K562 (cell line): ENCODE data around the gene HPCA. TPM values are rescaled to one million over a fixed set of nuclear protein-coding genes. Genes with fewer than 3 reads are reported as not detected.

Source experiments
- EGR1 ChIP-seq: fragments of 450-650 bp; conservative IDR thresholded peaks from 2 replicates; pipeline ENCODE4 v1.6.1; 2017; ENCODE audit warnings: mild to moderate bottlenecking
- ESRRB ChIP-seq: fragments of 250-450 bp; sonication (Bioruptor Pico); IDR thresholded peaks from 2 replicates; pipeline ENCODE4 v1.5.0; 2020; ENCODE audit warnings: mild to moderate bottlenecking, moderate library complexity, borderline replicate concordance
- GATA2 ChIP-seq: sonication (generic); formaldehyde crosslinking; IDR thresholded peaks from 2 replicates; pipeline ENCODE4 v1.4.0; 2020; ENCODE audit warnings: mild to moderate bottlenecking, missing genetic modification reagents
- GATAD2B ChIP-seq: fragments of 450-650 bp; IDR thresholded peaks from 2 replicates; pipeline ENCODE4 v1.6.1; 2017; ENCODE audit warnings: mild to moderate bottlenecking, borderline replicate concordance
- HDAC1 ChIP-seq, 2 experiments: fragments of 450-650 bp; IDR thresholded peaks; 2 replicates each; pipeline ENCODE4 v1.6.1; 2016 to 2017; ENCODE audit warnings: inconsistent platforms in 1 of 2, mild to moderate bottlenecking in 1 of 2, moderate library complexity in 1 of 2
- HDAC6 ChIP-seq: IDR thresholded peaks from 2 replicates; pipeline ENCODE4 v1.6.1; 2012; ENCODE audit warnings: low read depth, mild to moderate bottlenecking, control low read depth, inconsistent platforms, low read length, moderate library complexity
- HMGN3 ChIP-seq: IDR thresholded peaks from 2 replicates; pipeline ENCODE4 v1.6.1; 2011; ENCODE audit warnings: borderline replicate concordance, low read depth, mild to moderate bottlenecking, mixed read lengths, low read length; ENCODE audit not compliant: insufficient read length; ENCODE audit errors: extremely low read depth
- NRF1 ChIP-seq, 2 experiments: fragments of 450-650 bp; IDR thresholded peaks in 1 of 2; conservative IDR thresholded peaks in 1 of 2; 2 replicates each; pipeline ENCODE4 v1.6.1; 2014; ENCODE audit warnings: mild to moderate bottlenecking in 2 of 2
- RAD21 ChIP-seq, 2 experiments: fragments of 250-450 bp in 1 of 2; fragments of 450-650 bp in 1 of 2; sonication (Bioruptor Pico) in 1 of 2; formaldehyde crosslinking in 1 of 2; IDR thresholded peaks in 1 of 2; conservative IDR thresholded peaks in 1 of 2; 2 replicates each; pipeline versions ENCODE4 v1.4.0 to v1.8.0; 2020 to 2022; ENCODE audit warnings: mild to moderate bottlenecking in 2 of 2, moderate library complexity in 1 of 2
- RBM25 ChIP-seq: fragments of 200-400 bp; formaldehyde crosslinking; IDR thresholded peaks from 2 replicates; pipeline ENCODE4 v1.6.1; 2018; ENCODE audit warnings: low read length, low read depth, moderate library complexity; ENCODE audit not compliant: severe bottlenecking
- SIN3A ChIP-seq, 2 experiments: fragments of 150-350 bp in 1 of 2; IDR thresholded peaks; 2 replicates each; pipeline ENCODE4 v1.6.1; 2011 to 2016; ENCODE audit warnings: borderline replicate concordance in 2 of 2, low read depth in 2 of 2, low read length in 2 of 2, mild to moderate bottlenecking in 2 of 2, moderate library complexity in 2 of 2; ENCODE audit not compliant: control insufficient read depth in 1 of 2
- TCF3 ChIP-seq: sonication (generic); formaldehyde crosslinking; IDR thresholded peaks from 2 replicates; pipeline ENCODE4 v1.4.0; 2020; ENCODE audit warnings: mild to moderate bottlenecking, missing genetic modification reagents
- TCFL5 ChIP-seq: fragments of 250-450 bp; sonication (Bioruptor Pico); conservative IDR thresholded peaks from 2 replicates; pipeline ENCODE4 v1.6.1; 2021; ENCODE audit warnings: mild to moderate bottlenecking, moderate library complexity, matching md5 sums
- XRCC4 ChIP-seq: IDR thresholded peaks from one replicate; pipeline ENCODE4 v1.6.1; 2011; ENCODE audit not compliant: insufficient read depth, insufficient read length; ENCODE audit errors: extremely low read depth
- YY1 ChIP-seq, 3 experiments: IDR thresholded peaks; 2 replicates each; pipeline ENCODE4 v1.6.1; 2011; ENCODE audit warnings: low read length in 2 of 3, mild to moderate bottlenecking in 2 of 3, moderate library complexity in 2 of 3, borderline replicate concordance in 1 of 3, control low read depth in 1 of 3, low read depth in 1 of 3; ENCODE audit not compliant: insufficient read depth in 3 of 3, insufficient replicate concordance in 2 of 3, control insufficient read depth in 1 of 3, insufficient read length in 1 of 3; ENCODE audit errors: extremely low read depth in 1 of 3
- ZC3H8 ChIP-seq: fragments of 450-650 bp; IDR thresholded peaks from 2 replicates; pipeline ENCODE4 v1.6.1; 2017
- ZNF347 ChIP-seq: fragments of 450-650 bp; formaldehyde crosslinking; IDR thresholded peaks from 2 replicates; pipeline ENCODE4 v1.4.0; 2020; ENCODE audit warnings: low read depth, mild to moderate bottlenecking, moderate library complexity
- ZNF644 ChIP-seq: fragments of 200-800 bp; sonication (Bioruptor generic); IDR thresholded peaks from 2 replicates; pipeline ENCODE4 v1.6.1; 2016; ENCODE audit warnings: low read depth, missing genetic modification characterization, missing compliant biosample characterization
- ZNF830 ChIP-seq: fragments of 250-450 bp; sonication (Bioruptor Pico); IDR thresholded peaks from 2 replicates; pipeline ENCODE4 v1.5.0; 2021; ENCODE audit warnings: mild to moderate bottlenecking
- polyA plus RNA-seq, 8 experiments: library from polyadenylated mRNA; depleted of rRNA in 4 of 8; stranded (reverse) in 5 of 8; unstranded in 3 of 8; fragments of >200 nt; fragmentation: Nextera tagmentation in 2 of 8; fragmentation: Illumina TruSeq in 1 of 8; extraction: Ambion mirVana in 2 of 8; extraction: Trizol in 1 of 8; gene quantifications; 2 replicates each; pipeline versions ENCODE4 v1.2.1 to v1.2.3, GENCODE V29; 2011 to 2014; ENCODE audit warnings: inconsistent platforms in 1 of 8, missing spikeins in 1 of 8
- total RNA-seq, 7 experiments: library from RNA; depleted of rRNA in 6 of 7; stranded (reverse); fragments of >200 nt in 6 of 7; fragmentation: Illumina TruSeq in 2 of 7; extraction: Trizol in 2 of 7; gene quantifications; 2 replicates each; pipeline versions ENCODE4 v1.2.1 to v1.2.3, GENCODE V29; 2011 to 2021; ENCODE audit warnings: low replicate concordance in 1 of 7
- TF ChIP-seq, protein P1 (sequence below): fragments of 450-650 bp; IDR thresholded peaks from 2 replicates; pipeline ENCODE4 v1.6.1; 2018; ENCODE audit warnings: mild to moderate bottlenecking, low read depth; ENCODE audit not compliant: partially characterized antibody
- TF ChIP-seq, protein P2 (sequence below), 2 experiments: fragments of 450-650 bp in 1 of 2; sonication (generic) in 1 of 2; formaldehyde crosslinking; conservative IDR thresholded peaks; 2 replicates each; pipeline versions ENCODE4 v1.4.0 to v1.8.1; 2020 to 2022; ENCODE audit warnings: mild to moderate bottlenecking in 1 of 2, missing genetic modification reagents in 1 of 2
- TF ChIP-seq, protein P3 (sequence below): fragments of 250-450 bp; sonication (Bioruptor Pico); IDR thresholded peaks from 2 replicates; pipeline ENCODE4 v1.8.0; 2022; ENCODE audit warnings: moderate library complexity, mild to moderate bottlenecking, inconsistent platforms

The HPCA gene
- total and polyA plus RNA-seq, 9 of the 15 experiments (the other 6 are each of a cell fraction or from before 2014, with no cell fraction given): not detected

DNA sequence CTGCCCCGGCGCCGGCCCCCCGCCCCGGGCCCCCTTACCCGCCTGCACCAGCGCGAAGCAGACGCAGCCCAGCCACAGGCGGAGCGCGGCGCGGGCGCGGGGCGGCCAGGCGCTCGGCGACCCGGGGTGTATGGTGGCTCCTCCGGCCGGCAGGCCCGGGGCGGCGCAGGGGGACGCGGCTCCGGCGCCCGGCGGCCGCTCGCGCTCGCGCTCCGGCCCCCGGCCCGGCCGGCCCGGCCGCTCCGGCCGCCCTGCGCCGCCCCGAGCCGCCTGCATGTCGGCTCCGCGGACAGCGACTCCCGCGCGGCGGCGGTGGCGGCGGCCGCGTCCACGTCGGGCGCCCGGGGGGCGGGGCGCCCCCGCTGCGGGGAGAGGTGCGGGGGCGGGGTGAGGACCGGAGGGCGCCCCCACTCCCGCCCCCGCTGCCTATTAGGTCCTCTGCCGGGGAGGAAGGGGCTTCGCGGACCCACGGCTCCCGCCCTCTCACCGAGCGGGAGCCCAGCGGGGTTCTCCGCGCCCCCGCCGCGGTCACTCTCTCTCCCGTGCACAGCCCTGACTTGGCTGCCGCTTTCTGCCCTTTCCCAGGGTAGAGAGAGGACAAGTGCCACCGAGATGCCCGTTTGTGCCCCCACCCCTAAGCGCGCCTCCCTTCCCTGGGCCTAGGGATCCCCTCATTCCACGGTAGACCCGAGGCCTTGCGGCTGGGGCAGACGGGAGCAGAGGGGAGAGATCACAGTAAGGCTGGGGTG, 15.5 kb upstream of the HPCA start, which contains the start of gene FNDC5 (continued):
- TF ChIP-seq TCFL5 (CRISPR knock-in tag) (no peak), ZC3H8 (no peak), NRF1 (conservative IDR thresholded peaks at IDR 0.05 in 1 of 2, IDR thresholded peaks at IDR 0.05 in 1 of 2) (no peak), HDAC6 (no peak), ZNF644 (no peak), HDAC1 (IDR thresholded peaks at IDR 0.05) (no peak), TCF3 (CRISPR knock-in tag) (no peak), XRCC4 (no peak), GATA2 (CRISPR knock-in tag) (no peak), RBM25 (no peak), GATAD2B (no peak), HMGN3 (no peak), SIN3A (IDR thresholded peaks at IDR 0.05; ENCODE audit: borderline replicate concordance in 2 of 2, control insufficient read depth in 1 of 2, low read depth in 2 of 2, low read length in 2 of 2) (no peak), YY1 (IDR thresholded peaks at IDR 0.05; ENCODE audit: borderline replicate concordance in 1 of 3, control insufficient read depth in 1 of 3, extremely low read depth in 1 of 3, insufficient read depth in 3 of 3, insufficient read length in 1 of 3, insufficient replicate concordance in 2 of 3, low read depth in 1 of 3, low read length in 2 of 3) (peak in 1 of 3 experiments; percentile 41), ZNF347 (CRISPR knock-in tag) (no peak), ZNF830 (CRISPR knock-in tag) (no peak), EGR1 (peak; percentile 86), RAD21 (CRISPR knock-in tag; conservative IDR thresholded peaks at IDR 0.05 in 1 of 2, IDR thresholded peaks at IDR 0.05 in 1 of 2) (no peak), ESRRB (no peak)
- TF ChIP-seq, protein P1, sequence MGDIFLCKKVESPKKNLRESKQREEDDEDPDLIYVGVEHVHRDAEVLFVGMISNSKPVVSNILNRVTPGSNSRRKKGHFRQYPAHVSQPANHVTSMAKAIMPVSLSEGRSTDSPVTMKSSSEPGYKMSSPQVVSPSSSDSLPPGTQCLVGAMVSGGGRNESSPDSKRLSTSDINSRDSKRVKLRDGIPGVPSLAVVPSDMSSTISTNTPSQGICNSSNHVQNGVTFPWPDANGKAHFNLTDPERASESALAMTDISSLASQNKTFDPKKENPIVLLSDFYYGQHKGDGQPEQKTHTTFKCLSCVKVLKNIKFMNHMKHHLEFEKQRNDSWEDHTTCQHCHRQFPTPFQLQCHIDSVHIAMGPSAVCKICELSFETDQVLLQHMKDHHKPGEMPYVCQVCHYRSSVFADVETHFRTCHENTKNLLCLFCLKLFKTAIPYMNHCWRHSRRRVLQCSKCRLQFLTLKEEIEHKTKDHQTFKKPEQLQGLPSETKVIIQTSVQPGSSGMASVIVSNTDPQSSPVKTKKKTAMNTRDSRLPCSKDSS: no peak
- TF ChIP-seq, protein P2, sequence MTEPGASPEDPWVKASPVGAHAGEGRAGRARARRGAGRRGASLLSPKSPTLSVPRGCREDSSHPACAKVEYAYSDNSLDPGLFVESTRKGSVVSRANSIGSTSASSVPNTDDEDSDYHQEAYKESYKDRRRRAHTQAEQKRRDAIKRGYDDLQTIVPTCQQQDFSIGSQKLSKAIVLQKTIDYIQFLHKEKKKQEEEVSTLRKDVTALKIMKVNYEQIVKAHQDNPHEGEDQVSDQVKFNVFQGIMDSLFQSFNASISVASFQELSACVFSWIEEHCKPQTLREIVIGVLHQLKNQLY (CRISPR knock-in tag; conservative IDR thresholded peaks at IDR 0.05): no peak
- TF ChIP-seq, protein P3, sequence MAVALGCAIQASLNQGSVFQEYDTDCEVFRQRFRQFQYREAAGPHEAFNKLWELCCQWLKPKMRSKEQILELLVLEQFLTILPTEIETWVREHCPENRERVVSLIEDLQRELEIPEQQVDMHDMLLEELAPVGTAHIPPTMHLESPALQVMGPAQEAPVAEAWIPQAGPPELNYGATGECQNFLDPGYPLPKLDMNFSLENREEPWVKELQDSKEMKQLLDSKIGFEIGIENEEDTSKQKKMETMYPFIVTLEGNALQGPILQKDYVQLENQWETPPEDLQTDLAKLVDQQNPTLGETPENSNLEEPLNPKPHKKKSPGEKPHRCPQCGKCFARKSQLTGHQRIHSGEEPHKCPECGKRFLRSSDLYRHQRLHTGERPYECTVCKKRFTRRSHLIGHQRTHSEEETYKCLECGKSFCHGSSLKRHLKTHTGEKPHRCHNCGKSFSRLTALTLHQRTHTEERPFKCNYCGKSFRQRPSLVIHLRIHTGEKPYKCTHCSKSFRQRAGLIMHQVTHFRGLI (CRISPR knock-in tag): peak; percentile 99; the same call in 1 of the 2 replicates
